Prostate gland (tissue), 2 donors: ENCODE data around the gene HMX1. TPM values are rescaled to one million over a fixed set of nuclear protein-coding genes. Genes with fewer than 3 reads are reported as not detected.

Experiments
- DNase-seq: peaks from one replicate; pipeline ENCODE4 v3.0.0-alpha.2; 2019; ENCODE audit warnings: low spot score
- H3K27ac ChIP-seq, 2 donors: fragments of 200-600 bp; sonication (generic); 2 replicates each; pipeline ENCODE4 v1.5.1; 2017 to 2019
- H3K27me3 ChIP-seq: fragments of 200-600 bp; sonication (generic); replicated peaks from 2 replicates; pipeline ENCODE4 v1.5.1; 2019; ENCODE audit not compliant: insufficient read depth
- H3K36me3 ChIP-seq, 2 donors: fragments of 200-600 bp; sonication (generic); 1 replicate in 1 of 2; 2 replicates in 1 of 2; pipeline versions ENCODE4 v1.5.1 to v1.8.1; 2017 to 2019
- H3K4me1 ChIP-seq: fragments of 200-600 bp; sonication (generic); replicated peaks from 2 replicates; pipeline ENCODE4 v1.5.1; 2019
- H3K4me3 ChIP-seq, 2 donors: fragments of 200-600 bp; sonication (generic); 2 replicates each; pipeline ENCODE4 v1.5.1; 2017 to 2019
- H3K9me3 ChIP-seq: fragments of 200-600 bp; sonication (generic); 2 replicates; pipeline ENCODE4 v1.5.1; 2017
- CTCF ChIP-seq, 4 experiments: fragments of 200-600 bp in 2 of 4; fragments of 450-650 bp in 2 of 4; sonication (generic) in 2 of 4; IDR thresholded peaks; 1 replicate in 3 of 4; 2 replicates in 1 of 4; pipeline ENCODE4 v1.5.1; 2016 to 2019; ENCODE audit warnings: antibody characterized with exemption in 4 of 4, mild to moderate bottlenecking in 2 of 4, moderate library complexity in 2 of 4
- POLR2A ChIP-seq: fragments of 450-650 bp; IDR thresholded peaks from one replicate; pipeline ENCODE4 v1.6.1; 2016; ENCODE audit warnings: antibody characterized with exemption, mild to moderate bottlenecking
- POLR2AphosphoS5 ChIP-seq: sonication (generic); formaldehyde crosslinking; IDR thresholded peaks from one replicate; pipeline ENCODE4 v1.6.1; 2017; ENCODE audit warnings: antibody characterized with exemption
- WGBS: methylation state at CpG from one replicate; pipeline ENCODE4 v1.1.5; 2018; 5-methylcytosine and 5-hydroxymethylcytosine counted together
- intact Hi-C: fragments of 100-400 bp; cut with DNase I; formaldehyde crosslinking; loops from one replicate; pipeline ENCODE4 v1.14.2; 2022
- total RNA-seq, 2 donors: library from RNA; depleted of rRNA; stranded (reverse); fragments of >200 nt; gene quantifications; one replicate each; pipeline ENCODE4 v1.1.0, GENCODE V29; 2016

Gene HMX1
- total RNA-seq, 2 donors from 2014 or later, result 5.3 TPM; not detected in 1

DNA sequence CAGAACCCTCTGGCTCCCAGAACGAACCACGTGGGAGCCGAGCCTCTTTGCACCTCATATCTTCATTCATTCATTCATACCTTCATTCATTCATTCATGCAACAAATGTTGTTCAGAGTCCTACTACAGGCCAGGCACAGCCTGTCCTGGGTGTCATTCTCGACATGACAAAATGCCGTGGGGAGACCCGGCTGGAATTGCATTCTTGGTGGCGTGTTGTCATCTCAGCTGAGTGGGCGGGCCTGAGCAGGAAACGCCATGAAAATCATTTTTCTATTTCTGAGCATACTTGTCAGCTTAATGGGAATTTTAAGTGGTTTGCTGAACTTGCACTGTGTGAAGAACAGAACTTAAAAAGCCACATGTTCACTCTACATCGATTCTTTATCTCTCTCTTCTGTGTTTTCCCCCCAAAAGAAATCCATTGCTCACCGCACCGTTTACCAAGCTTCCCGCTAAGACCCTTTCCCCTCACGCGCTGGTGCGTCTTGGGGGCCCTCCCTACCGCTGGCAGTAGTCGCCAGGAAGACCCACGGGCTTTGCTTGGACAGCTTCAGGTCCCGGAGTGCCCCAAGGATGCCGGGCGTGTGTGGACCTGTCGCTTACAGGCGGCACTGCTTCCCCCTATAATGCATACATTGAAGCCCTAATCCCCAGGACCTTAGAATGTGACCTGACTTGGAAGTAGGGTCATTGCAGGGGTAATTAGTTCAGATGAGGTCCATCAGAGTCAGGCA, 41.6 kb upstream of the HMX1 start:
- no peaks in the 10 kb centered on the region for H3K9me3 ChIP-seq
- no peaks in the 10 kb centered on the region for H3K4me1 ChIP-seq
- no peak overlapping the region for H3K4me3 ChIP-seq
- DNase-seq, result peak; percentile 1
- H3K36me3 ChIP-seq, result no peaks in the 10 kb centered on the region
- WGBS, result 43% methylated on average over 22 of the region's 24 CpGs
- H3K27me3 ChIP-seq, result peaks cover 5% of the 10 kb centered on the region
- H3K27ac ChIP-seq, result no peak overlapping the region
- intact Hi-C loops, result loop anchor here (10.0 kb wide), 1 partner anchor 308 kb away; no protein-coding TSS in a partner anchor
- TF ChIP-seq POLR2AphosphoS5 (no peak), POLR2A (no peak)

- TF ChIP-seq POLR2A, result no peak
- no peak for TF ChIP-seq CTCF (IDR thresholded peaks at IDR 0.05)
- WGBS, result 83% methylated on average over 6 of the region's 6 CpGs
- no peak overlapping the region for H3K4me3 ChIP-seq
- H3K27ac ChIP-seq, result no peak overlapping the region
- no peaks in the 10 kb centered on the region for H3K36me3 ChIP-seq
- H3K9me3 ChIP-seq, result no peaks in the 10 kb centered on the region
- DNase-seq, result no peak
- intact Hi-C loops, result loop anchor here (10.0 kb wide), 1 partner anchor 308 kb away; no protein-coding TSS in a partner anchor
- H3K27me3 ChIP-seq, result peaks cover 5% of the 10 kb centered on the region
- H3K4me1 ChIP-seq, result no peaks in the 10 kb centered on the region
Measured at GRCh38 chr4:8912506-8912905, 40.9 kb upstream of the HMX1 start.

DNA sequence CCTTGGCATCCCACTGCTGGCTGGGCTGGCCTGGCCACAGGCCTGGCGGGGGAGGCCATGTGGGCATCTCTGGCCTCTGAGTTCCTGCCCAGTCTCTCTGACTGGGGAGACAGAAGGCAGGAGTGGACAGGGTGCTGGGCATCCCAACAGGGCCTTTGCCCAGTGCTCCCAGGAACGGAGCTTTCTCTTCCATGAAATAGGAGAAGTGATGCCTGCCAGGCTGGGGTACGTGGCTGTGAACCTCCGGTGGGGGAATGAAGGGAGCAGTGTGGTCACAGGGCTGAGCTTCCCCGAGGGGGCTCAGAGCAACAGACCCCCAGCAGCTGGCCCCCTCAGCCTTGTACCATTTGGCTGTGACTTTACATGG, 40.4 kb upstream of the HMX1 start:
- WGBS, result 68% methylated on average over 5 of the region's 5 CpGs
- Histone ChIP-seq H3K9me3 (no peaks in the 10 kb centered on the region), H3K27me3 (peaks cover 5% of the 10 kb centered on the region), H3K4me3 (no peak overlapping the region), H3K36me3 (no peaks in the 10 kb centered on the region), H3K4me1 (no peaks in the 10 kb centered on the region), H3K27ac (no peak overlapping the region)
- intact Hi-C loops, result loop anchor here (10.0 kb wide), 1 partner anchor 307 kb away; no protein-coding TSS in a partner anchor
- no peak for DNase-seq
- no peak for TF ChIP-seq POLR2AphosphoS5
- no peak for TF ChIP-seq CTCF (IDR thresholded peaks at IDR 0.05)
- TF ChIP-seq POLR2A, result no peak

- Histone ChIP-seq H3K9me3 (no peaks in the 10 kb centered on the region), H3K27ac (no peak overlapping the region), H3K4me1 (no peaks in the 10 kb centered on the region), H3K27me3 (peaks cover 11% of the 10 kb centered on the region), H3K4me3 (no peak overlapping the region), H3K36me3 (no peaks in the 10 kb centered on the region)
- TF ChIP-seq POLR2A (no peak), POLR2AphosphoS5 (no peak), CTCF (IDR thresholded peaks at IDR 0.05) (no peak)
- intact Hi-C loops, result loop anchor here (10.0 kb wide), 1 partner anchor 307 kb away; no protein-coding TSS in a partner anchor
- DNase-seq, result no peak
- WGBS, result 81% methylated on average over 31 of the region's 31 CpGs
Measured at GRCh38 chr4:8911316-8912088, 39.9 kb upstream of the HMX1 start.

- DNase-seq, result no peak
- Histone ChIP-seq H3K9me3 (no peaks in the 10 kb centered on the region), H3K36me3 (no peaks in the 10 kb centered on the region), H3K27me3 (peaks cover 11% of the 10 kb centered on the region), H3K27ac (no peak overlapping the region), H3K4me3 (no peak overlapping the region), H3K4me1 (no peaks in the 10 kb centered on the region)
- 60% methylated on average over 15 of the region's 15 CpGs for WGBS
- no peak for TF ChIP-seq POLR2AphosphoS5
- TF ChIP-seq CTCF (IDR thresholded peaks at IDR 0.05), result no peak
- TF ChIP-seq POLR2A, result no peak
- intact Hi-C loops, result loop anchor here (10.0 kb wide), 1 partner anchor 306 kb away; no protein-coding TSS in a partner anchor
Measured at GRCh38 chr4:8910822-8911315, 39.2 kb upstream of the HMX1 start.
